HG03103 (cell line): Measurements from ENCODE around the gene IL9.

Experiments
- ATAC-seq: cut with Tn5 transposase; IDR thresholded peaks from one replicate; pipeline ENCODE4 v1.9.1; 2021; ENCODE audit warnings: low read depth; ENCODE audit not compliant: unreplicated experiment

Gene IL9

GRCh38 chr5:135843571-135844337 is 51.9 kb downstream of the IL9 start:
- ATAC-seq: no peak

- no peak for ATAC-seq
Measured at GRCh38 chr5:135842737-135843136, 52.9 kb downstream of the IL9 start.
